Measurements from ENCODE around the gene IL6. TPM values are rescaled to one million over a fixed set of nuclear protein-coding genes. Genes with fewer than 3 reads are reported as not detected.
"Not testable (repeated sequence)": the region's sequence is repeated elsewhere in the genome, so short reads cannot be mapped to it uniquely, and the experiment has no call there.

IL6 gene
- total RNA-seq, 1 experiment from 2014 or later = 1.7 TPM

GRCh38 chr7:22698767-22699166 lies 28.2 kb upstream of the IL6 start:
- Histone ChIP-seq H3K36me3 (ENCODE audit: low read depth) (no peaks in the 10 kb centered on the region), H3K79me2 (ENCODE audit: low read depth) (no peaks in the 10 kb centered on the region), H3K9me3 (ENCODE audit: insufficient read depth, low read depth) (no peaks in the 10 kb centered on the region), H4K20me1 (ENCODE audit: insufficient read depth) (no peaks in the 10 kb centered on the region), H3F3A (ENCODE audit: insufficient read depth, low read depth) (no peaks in the 10 kb centered on the region; the same call in 1 of the 2 replicates), H3K4me3 (no peak overlapping the region), H3K4me2 (no peak overlapping the region), H3K4me1 (replicated peaks; ENCODE audit: insufficient read depth) (peaks cover 15% of the 10 kb centered on the region; the same call in 1 of the 2 replicates), H3K9me2 (ENCODE audit: insufficient read depth) (no peaks in the 10 kb centered on the region), H2AFZ (no peak overlapping the region), H3K27me3 (ENCODE audit: insufficient read depth, low read depth) (no peaks in the 10 kb centered on the region), H3K27ac (no peak overlapping the region)
- POLR2A ChIA-PET (ENCODE audit: unreplicated experiment) = interaction anchor here (0.6 to 1.0 kb wide), 2 partner anchors 48 to 414 kb away, joined by 4 to 13 read pairs; no protein-coding TSS in a partner anchor
- TF ChIP-seq EZH2 (IDR thresholded peaks at IDR 0.05; ENCODE audit: low read depth) = no peak
- TF ChIP-seq, protein P1, sequence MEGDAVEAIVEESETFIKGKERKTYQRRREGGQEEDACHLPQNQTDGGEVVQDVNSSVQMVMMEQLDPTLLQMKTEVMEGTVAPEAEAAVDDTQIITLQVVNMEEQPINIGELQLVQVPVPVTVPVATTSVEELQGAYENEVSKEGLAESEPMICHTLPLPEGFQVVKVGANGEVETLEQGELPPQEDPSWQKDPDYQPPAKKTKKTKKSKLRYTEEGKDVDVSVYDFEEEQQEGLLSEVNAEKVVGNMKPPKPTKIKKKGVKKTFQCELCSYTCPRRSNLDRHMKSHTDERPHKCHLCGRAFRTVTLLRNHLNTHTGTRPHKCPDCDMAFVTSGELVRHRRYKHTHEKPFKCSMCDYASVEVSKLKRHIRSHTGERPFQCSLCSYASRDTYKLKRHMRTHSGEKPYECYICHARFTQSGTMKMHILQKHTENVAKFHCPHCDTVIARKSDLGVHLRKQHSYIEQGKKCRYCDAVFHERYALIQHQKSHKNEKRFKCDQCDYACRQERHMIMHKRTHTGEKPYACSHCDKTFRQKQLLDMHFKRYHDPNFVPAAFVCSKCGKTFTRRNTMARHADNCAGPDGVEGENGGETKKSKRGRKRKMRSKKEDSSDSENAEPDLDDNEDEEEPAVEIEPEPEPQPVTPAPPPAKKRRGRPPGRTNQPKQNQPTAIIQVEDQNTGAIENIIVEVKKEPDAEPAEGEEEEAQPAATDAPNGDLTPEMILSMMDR (conservative IDR thresholded peaks at IDR 0.05) = no peak
- CTCF ChIA-PET = no interaction called here
- intact Hi-C loops (cut with micrococcal nuclease; ENCODE audit: unreplicated experiment) = no loop called here
- no peak for DNase-seq
- no TSS peak for BruUV-seq (replicated peaks)

GRCh38 chr7:22700559-22701002 lies 26.4 kb upstream of the IL6 start:
- Histone ChIP-seq H3K27me3 (ENCODE audit: insufficient read depth, low read depth) (no peaks in the 10 kb centered on the region), H3K9me3 (ENCODE audit: insufficient read depth, low read depth) (no peaks in the 10 kb centered on the region), H4K20me1 (ENCODE audit: insufficient read depth) (no peaks in the 10 kb centered on the region), H3K4me2 (no peak overlapping the region), H3K9me2 (ENCODE audit: insufficient read depth) (no peaks in the 10 kb centered on the region), H3K4me1 (replicated peaks; ENCODE audit: insufficient read depth) (peaks cover 15% of the 10 kb centered on the region; the same call in 1 of the 2 replicates), H2AFZ (no peak overlapping the region), H3K79me2 (ENCODE audit: low read depth) (no peaks in the 10 kb centered on the region), H3K36me3 (ENCODE audit: low read depth) (no peaks in the 10 kb centered on the region), H3F3A (ENCODE audit: insufficient read depth, low read depth) (no peaks in the 10 kb centered on the region; the same call in 1 of the 2 replicates), H3K27ac (no peak overlapping the region), H3K4me3 (no peak overlapping the region)
- peak in 1 of 2 experiments; percentile 33 for DNase-seq
- no TSS peak for BruUV-seq (replicated peaks)
- POLR2A ChIA-PET (ENCODE audit: unreplicated experiment) = no interaction called here
- CTCF ChIA-PET = no interaction called here
- TF ChIP-seq, protein P1 (conservative IDR thresholded peaks at IDR 0.05) = no peak
- no peak for TF ChIP-seq EZH2 (IDR thresholded peaks at IDR 0.05; ENCODE audit: low read depth)
- intact Hi-C loops (cut with micrococcal nuclease; ENCODE audit: unreplicated experiment) = no loop called here

- H3K27me3 ChIP-seq (ENCODE audit: insufficient read depth, low read depth) = no peaks in the 10 kb centered on the region
- no peaks in the 10 kb centered on the region for H3F3A ChIP-seq (ENCODE audit: insufficient read depth, low read depth)
- BruUV-seq (replicated peaks) = no TSS peak
- peaks cover 9% of the 10 kb centered on the region; the same call in 1 of the 2 replicates for H3K4me1 ChIP-seq (replicated peaks; ENCODE audit: insufficient read depth)
- TF ChIP-seq, protein P1 (conservative IDR thresholded peaks at IDR 0.05) = no peak
- no peak for TF ChIP-seq EZH2 (IDR thresholded peaks at IDR 0.05; ENCODE audit: low read depth)
- no peaks in the 10 kb centered on the region for H4K20me1 ChIP-seq (ENCODE audit: insufficient read depth)
- H3K4me3 ChIP-seq = no peak overlapping the region
- peak in 1 of 2 experiments; percentile 35 for DNase-seq
- intact Hi-C loops (cut with micrococcal nuclease; ENCODE audit: unreplicated experiment) = no loop called here
- no peaks in the 10 kb centered on the region for H3K9me3 ChIP-seq (ENCODE audit: insufficient read depth, low read depth)
- H3K27ac ChIP-seq = no peak overlapping the region
- no peak overlapping the region for H3K4me2 ChIP-seq
- CTCF ChIA-PET = no interaction called here
- H2AFZ ChIP-seq = no peak overlapping the region
- H3K36me3 ChIP-seq (ENCODE audit: low read depth) = no peaks in the 10 kb centered on the region
- no peaks in the 10 kb centered on the region for H3K9me2 ChIP-seq (ENCODE audit: insufficient read depth)
- no peaks in the 10 kb centered on the region for H3K79me2 ChIP-seq (ENCODE audit: low read depth)
- POLR2A ChIA-PET (ENCODE audit: unreplicated experiment) = no interaction called here
Observed at GRCh38 chr7:22702516-22702915, 24.5 kb upstream of the IL6 start.

DNA sequence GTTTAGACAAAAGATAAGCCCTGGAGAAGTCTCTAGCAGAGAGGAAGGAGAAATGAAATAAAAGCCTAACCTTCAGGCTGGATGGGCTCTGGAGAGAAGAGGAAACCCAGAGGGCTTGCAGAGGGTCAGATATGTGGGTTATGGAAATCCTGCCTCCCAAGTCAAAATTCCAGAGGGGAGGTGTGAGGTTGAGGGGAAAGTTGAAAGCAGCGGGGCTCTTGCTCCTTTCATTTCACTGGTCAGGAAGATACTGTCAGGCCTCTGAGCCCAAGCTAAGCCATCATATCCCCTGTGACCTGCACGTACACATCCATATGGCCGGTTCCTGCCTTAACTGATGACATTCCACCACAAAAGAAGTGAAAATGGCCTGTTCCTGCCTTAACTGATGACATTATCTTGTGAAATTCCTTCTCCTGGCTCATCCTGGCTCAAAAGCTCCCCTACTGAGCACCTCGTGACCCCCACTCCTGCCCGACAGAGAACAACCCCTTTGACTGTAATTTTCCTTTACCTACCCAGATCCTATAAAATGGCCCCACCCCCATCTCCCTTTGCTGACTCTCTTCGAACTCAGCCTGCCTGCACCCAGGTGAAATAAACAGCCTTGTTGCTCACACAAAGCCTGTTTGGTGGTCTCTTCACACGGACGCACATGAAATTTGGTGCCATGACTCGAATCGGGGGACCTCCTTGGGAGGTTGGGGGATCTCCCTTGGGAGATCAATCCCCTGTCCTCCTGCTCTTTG lies 23.7 kb upstream of the IL6 start:
- H3K9me2 ChIP-seq (ENCODE audit: insufficient read depth); H4K20me1 ChIP-seq (ENCODE audit: insufficient read depth); BruUV-seq (replicated peaks); H3K79me2 ChIP-seq (ENCODE audit: low read depth); H3F3A ChIP-seq (ENCODE audit: insufficient read depth, low read depth); H3K4me2 ChIP-seq; CTCF ChIA-PET; H3K27ac ChIP-seq; H3K36me3 ChIP-seq (ENCODE audit: low read depth); H3K4me3 ChIP-seq; POLR2A ChIA-PET (ENCODE audit: unreplicated experiment); H2AFZ ChIP-seq; H3K4me1 ChIP-seq (replicated peaks; ENCODE audit: insufficient read depth); H3K9me3 ChIP-seq (ENCODE audit: insufficient read depth, low read depth); intact Hi-C loops (cut with micrococcal nuclease; ENCODE audit: unreplicated experiment); H3K27me3 ChIP-seq (ENCODE audit: insufficient read depth, low read depth): not testable (repeated sequence)
- DNase-seq = peak in 1 of 2 experiments; percentile 19

GRCh38 chr7:22703978-22704610 lies 22.9 kb upstream of the IL6 start:
- H3K4me2 ChIP-seq; H4K20me1 ChIP-seq (ENCODE audit: insufficient read depth); H3K36me3 ChIP-seq (ENCODE audit: low read depth); POLR2A ChIA-PET (ENCODE audit: unreplicated experiment); H3K4me1 ChIP-seq (replicated peaks; ENCODE audit: insufficient read depth); H3K27ac ChIP-seq; H3K9me2 ChIP-seq (ENCODE audit: insufficient read depth); H3F3A ChIP-seq (ENCODE audit: insufficient read depth, low read depth); BruUV-seq (replicated peaks); H3K79me2 ChIP-seq (ENCODE audit: low read depth); H2AFZ ChIP-seq; H3K27me3 ChIP-seq (ENCODE audit: insufficient read depth, low read depth); intact Hi-C loops (cut with micrococcal nuclease; ENCODE audit: unreplicated experiment); CTCF ChIA-PET; H3K4me3 ChIP-seq; H3K9me3 ChIP-seq (ENCODE audit: insufficient read depth, low read depth): not testable (repeated sequence)
- DNase-seq = peak in 1 of 2 experiments; percentile 17
